GM06990 (cell line): ENCODE results near the gene NPHP4.

ENCODE experiments used
- DNase-seq: peaks from one replicate; pipeline ENCODE4 v3.0.0-alpha.2; 2011; ENCODE audit not compliant: insufficient read length; ENCODE audit errors: extremely low read depth
- H3K27me3 ChIP-seq: replicated peaks from 2 replicates; pipeline ENCODE4 v1.6.0; 2011; ENCODE audit warnings: low read length; ENCODE audit not compliant: control insufficient read depth, insufficient read depth
- H3K36me3 ChIP-seq: 2 replicates; pipeline ENCODE4 v1.5.1; 2011; ENCODE audit warnings: low read length; ENCODE audit not compliant: control insufficient read depth, insufficient read depth
- H3K4me3 ChIP-seq: replicated peaks from 2 replicates; pipeline ENCODE4 v1.5.1; 2011; ENCODE audit warnings: low read depth, mild to moderate bottlenecking, control low read depth, low read length
- CTCF ChIP-seq: IDR thresholded peaks from 2 replicates; pipeline ENCODE4 v1.5.1; 2011; ENCODE audit warnings: low read length, control low read depth, mild to moderate bottlenecking, inconsistent platforms; ENCODE audit not compliant: insufficient read depth, poor library complexity, severe bottlenecking

Gene NPHP4

GRCh38 chr1:5950994-5951785, 41.0 kb downstream of the NPHP4 start:
- no peak overlapping the region for H3K4me3 ChIP-seq
- peak; percentile 34 for DNase-seq
- H3K27me3 ChIP-seq, result no peaks in the 10 kb centered on the region
- H3K36me3 ChIP-seq, result peaks cover 5% of the 10 kb centered on the region
- TF ChIP-seq CTCF, result no peak

- DNase-seq, result no peak
- Histone ChIP-seq H3K4me3 (no peak overlapping the region), H3K36me3 (peaks cover 4% of the 10 kb centered on the region), H3K27me3 (no peaks in the 10 kb centered on the region)
- no peak for TF ChIP-seq CTCF
These were observed 41.9 kb downstream of the NPHP4 start for GRCh38 chr1:5950201-5950895.

- no peak for DNase-seq
- Histone ChIP-seq H3K36me3 (peaks cover 4% of the 10 kb centered on the region), H3K4me3 (no peak overlapping the region), H3K27me3 (no peaks in the 10 kb centered on the region)
- no peak for TF ChIP-seq CTCF
These were observed 42.5 kb downstream of the NPHP4 start for GRCh38 chr1:5949761-5950100.

GRCh38 chr1:5949085-5949760, 43.0 kb downstream of the NPHP4 start:
- no peak for DNase-seq

GRCh38 chr1:5948681-5949005, 43.6 kb downstream of the NPHP4 start:
- no peak for DNase-seq
- H3K36me3 ChIP-seq, result peaks cover 4% of the 10 kb centered on the region
- no peaks in the 10 kb centered on the region for H3K27me3 ChIP-seq
- no peak for TF ChIP-seq CTCF
- H3K4me3 ChIP-seq, result no peak overlapping the region

More at GRCh38 chr1:5949085-5949760, 43.0 kb downstream of the NPHP4 start:
- Histone ChIP-seq H3K4me3 (no peak overlapping the region), H3K27me3 (no peaks in the 10 kb centered on the region), H3K36me3 (peaks cover 4% of the 10 kb centered on the region)
- peak; percentile 12 for TF ChIP-seq CTCF
